GM21737 (cell line): Measurements from ENCODE around the gene KRTAP9-4.
"Not testable (repeated sequence)": the region's sequence is repeated elsewhere in the genome, so short reads cannot be mapped to it uniquely, and the experiment has no call there.

Experiments
- ATAC-seq: cut with Tn5 transposase; IDR thresholded peaks from one replicate; pipeline ENCODE4 v1.9.1; 2021; ENCODE audit warnings: mild to moderate bottlenecking, moderate library complexity; ENCODE audit not compliant: unreplicated experiment

Gene KRTAP9-4

DNA sequence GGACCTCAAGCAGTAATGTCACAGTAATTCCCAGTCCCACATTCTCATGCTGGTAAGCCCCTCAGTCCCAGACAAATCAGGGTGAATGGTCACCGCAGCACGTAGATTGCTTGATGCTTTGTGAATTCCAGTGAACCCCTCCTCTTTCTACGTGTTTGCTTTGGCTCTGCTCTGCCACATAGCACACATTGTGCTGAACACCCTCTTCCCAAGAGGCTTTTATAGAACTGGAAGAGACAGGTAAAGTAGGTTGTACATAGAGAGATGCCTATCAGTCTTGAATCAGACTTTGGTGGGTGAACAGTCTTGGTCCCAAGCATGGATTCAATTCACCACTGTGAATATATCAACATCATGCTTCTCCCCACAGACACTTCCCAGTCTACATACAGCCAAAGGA lies 15.1 kb downstream of the KRTAP9-4 start:
- no peak for ATAC-seq

GRCh38 chr17:41265078-41265477 lies 15.6 kb downstream of the KRTAP9-4 start, which contains the start of gene KRTAP9-6:
Gene KRTAP9-6 (plus strand): TSS chr17:41265378. CDS start chr17:41265378, 0 bp downstream.
- ATAC-seq: no peak

DNA sequence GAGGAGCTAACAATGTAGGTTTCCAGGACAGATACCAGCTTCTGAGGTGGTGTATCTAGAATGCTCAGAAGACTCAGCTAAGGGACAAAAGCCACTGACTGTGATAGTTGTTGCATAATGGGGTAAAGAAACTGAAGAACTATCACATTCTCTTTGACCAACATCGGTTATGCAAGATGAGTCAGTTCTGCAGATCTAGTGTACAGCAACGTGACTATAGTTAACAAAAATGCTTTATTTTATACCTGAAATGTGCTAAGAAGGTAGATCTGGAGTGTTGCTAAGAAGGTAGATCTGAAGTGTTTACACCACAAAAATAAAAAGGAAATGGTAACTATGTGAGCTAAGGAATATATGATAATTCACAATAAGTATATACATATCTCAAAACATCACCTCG lies 18.2 kb downstream of the KRTAP9-4 start:
- ATAC-seq: no peak

GRCh38 chr17:41271323-41271722 lies 21.8 kb downstream of the KRTAP9-4 start:
- not testable (repeated sequence) for ATAC-seq

- ATAC-seq: no peak
These were observed 22.4 kb downstream of the KRTAP9-4 start for GRCh38 chr17:41271858-41272257.

GRCh38 chr17:41275648-41276190 lies 26.2 kb downstream of the KRTAP9-4 start, which contains the start of gene KRTAP9-7:
Gene KRTAP9-7 (plus strand): TSS chr17:41275698. CDS start chr17:41275698, 0 bp downstream.
- not testable (repeated sequence) for ATAC-seq

GRCh38 chr17:41278176-41278955 lies 28.9 kb downstream of the KRTAP9-4 start:
- ATAC-seq: no peak

- ATAC-seq: no peak
These were observed 34.6 kb downstream of the KRTAP9-4 start for GRCh38 chr17:41284043-41284442.

DNA sequence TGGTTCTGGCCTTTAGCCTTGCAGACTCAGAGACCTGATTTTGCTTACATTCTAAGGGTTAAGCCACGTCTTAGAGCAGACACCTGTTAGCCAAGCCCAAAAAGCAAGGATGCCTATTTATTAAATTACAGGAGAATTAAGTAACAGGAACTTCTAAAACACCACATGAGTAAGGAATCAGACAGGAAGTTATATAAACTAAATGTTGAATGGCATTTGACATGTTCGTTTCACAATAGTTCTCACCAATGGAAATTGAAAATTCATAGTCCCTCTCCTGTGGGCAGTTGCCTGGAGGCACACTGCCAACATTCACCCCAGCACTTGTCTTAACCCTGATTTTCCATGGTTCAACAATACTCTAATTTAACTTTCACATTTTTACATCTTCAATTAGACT lies 35.1 kb downstream of the KRTAP9-4 start:
- no peak for ATAC-seq

DNA sequence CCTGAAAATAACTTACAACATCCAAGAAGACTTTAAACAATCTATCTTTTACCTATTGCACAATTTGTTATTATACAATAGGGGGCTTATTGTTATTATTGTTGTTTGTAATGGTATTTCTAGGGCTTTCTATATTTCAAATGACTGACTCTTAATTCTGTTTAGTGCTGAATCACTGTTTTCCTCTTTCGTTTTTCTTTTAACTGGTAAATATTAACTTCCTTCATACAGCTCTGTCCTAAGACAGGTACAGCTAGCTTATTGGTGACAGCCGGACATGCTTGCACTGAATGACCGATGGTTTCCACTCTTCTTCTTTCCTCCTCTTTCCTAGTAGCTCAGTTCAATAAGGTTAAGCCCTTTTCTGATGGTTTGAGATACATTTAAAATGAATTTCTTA lies 37.6 kb downstream of the KRTAP9-4 start:
- no peak for ATAC-seq

GRCh38 chr17:41294016-41294415 lies 44.5 kb downstream of the KRTAP9-4 start:
- ATAC-seq: no peak

DNA sequence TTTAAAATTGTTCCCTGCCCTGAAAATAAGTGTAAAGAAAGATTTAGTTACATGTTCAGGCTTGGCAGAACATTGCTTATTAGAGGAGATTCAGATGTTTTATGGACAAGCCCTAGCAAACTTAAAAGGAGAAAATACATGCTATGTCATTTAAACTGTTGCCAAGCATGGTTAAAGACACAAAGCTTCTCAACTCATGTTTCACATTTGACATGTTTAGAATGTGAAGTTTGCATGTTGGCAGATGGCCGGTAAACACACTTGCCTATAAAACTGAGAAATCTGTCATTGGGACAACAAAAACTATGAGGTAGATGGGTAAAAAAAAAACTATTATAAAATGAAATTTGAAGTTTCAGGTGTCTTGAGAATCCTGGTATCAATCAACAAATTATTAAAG lies 47.4 kb downstream of the KRTAP9-4 start:
- ATAC-seq: no peak

GRCh38 chr17:41298458-41299135 lies 49.1 kb downstream of the KRTAP9-4 start:
- no peak for ATAC-seq
